ENCODE measurements around the gene ARHGAP8.

GRCh38 chr22:44783581-44783980 is 31.2 kb downstream of the ARHGAP8 start:
- TF ChIP-seq CTCF (IDR thresholded peaks at IDR 0.05) (no peak), POLR2AphosphoS5 (IDR thresholded peaks at IDR 0.05) (no peak), EP300 (IDR thresholded peaks at IDR 0.05) (no peak)
